CD4-positive, CD25-positive, alpha-beta regulatory T cell (primary cell): ENCODE measurements around the gene CNR2. TPM values are rescaled to one million over a fixed set of nuclear protein-coding genes. Genes with fewer than 3 reads are reported as not detected.

Source experiments
- ATAC-seq, 2 donors: fragments of 150-1000 bp; cut with Tn5 transposase; one replicate each; pipeline ENCODE4 v1.10.0; 2021; ENCODE audit warnings: low read depth in 2 of 2, moderate number of reproducible peaks in 2 of 2, moderate library complexity in 1 of 2
- DNase-seq, 3 donors: peaks; one replicate each; pipeline versions ENCODE4 v3.0.0 to v3.0.0-alpha.2; 2012 to 2022; ENCODE audit warnings: mixed read lengths in 1 of 3
- H3K27ac ChIP-seq: one replicate; pipeline ENCODE4 v1.7.0; 2013; ENCODE audit warnings: mild to moderate bottlenecking, low read length; ENCODE audit not compliant: insufficient read depth, poor library complexity, severe bottlenecking
- H3K27me3 ChIP-seq: one replicate; pipeline ENCODE4 v1.7.0; 2013; ENCODE audit warnings: low read length; ENCODE audit not compliant: control insufficient read depth, insufficient read depth
- H3K36me3 ChIP-seq: one replicate; pipeline ENCODE4 v1.7.0; 2013; ENCODE audit warnings: mild to moderate bottlenecking, low read length, moderate library complexity; ENCODE audit not compliant: control insufficient read depth, insufficient read depth
- H3K4me1 ChIP-seq: 2 replicates; pipeline ENCODE4 v1.7.0; 2013; ENCODE audit warnings: mild to moderate bottlenecking, low read length; ENCODE audit not compliant: insufficient read depth, control insufficient read depth, poor library complexity, severe bottlenecking
- H3K4me3 ChIP-seq: one replicate; pipeline ENCODE4 v1.7.0; 2013; ENCODE audit warnings: low read depth, mild to moderate bottlenecking, low read length, moderate library complexity
- H3K9me3 ChIP-seq, 2 experiments: 1 replicate in 1 of 2; 2 replicates in 1 of 2; pipeline ENCODE4 v1.7.0; 2013; ENCODE audit warnings: low read length in 2 of 2, mild to moderate bottlenecking in 1 of 2, moderate library complexity in 1 of 2; ENCODE audit not compliant: control insufficient read depth in 2 of 2
- H3K27ac Mint-ChIP-seq, 3 donors: one replicate each; pipeline ENCODE4 v1.8.0; 2020 to 2022; ENCODE audit warnings: mild to moderate bottlenecking in 3 of 3, mixed read lengths in 3 of 3, moderate library complexity in 2 of 3
- H3K27me3 Mint-ChIP-seq: one replicate; pipeline ENCODE4 v1.8.0; 2022; ENCODE audit warnings: mild to moderate bottlenecking, mixed read lengths
- H3K36me3 Mint-ChIP-seq: one replicate; pipeline ENCODE4 v1.8.0; 2020; ENCODE audit warnings: mixed read lengths
- H3K4me1 Mint-ChIP-seq, 4 donors: one replicate each; pipeline ENCODE4 v1.8.0; 2020 to 2022; ENCODE audit warnings: mixed read lengths in 4 of 4, mild to moderate bottlenecking in 1 of 4
- H3K4me3 Mint-ChIP-seq, 4 donors: one replicate each; pipeline ENCODE4 v1.8.0; 2020 to 2022; ENCODE audit warnings: mild to moderate bottlenecking in 4 of 4, mixed read lengths in 4 of 4, moderate library complexity in 3 of 4
- H3K9me3 Mint-ChIP-seq, 7 donors: one replicate each; pipeline ENCODE4 v1.8.0; 2020 to 2022; ENCODE audit warnings: mixed read lengths in 7 of 7, mild to moderate bottlenecking in 3 of 7, moderate library complexity in 2 of 7
- polyA plus RNA-seq, 4 donors: library from polyadenylated mRNA; unstranded; fragments of 300-500 nt; fragmentation: Illumina TruSeq; gene quantifications; one replicate each; pipeline ENCODE4 v1.2.3, GENCODE V29; 2021
- total RNA-seq: library from RNA; stranded (reverse); gene quantifications from one replicate; pipeline ENCODE4 v1.2.3, GENCODE V29; 2022

Gene CNR2
- total and polyA plus RNA-seq, 5 donors from 2014 or later, result 0.03 to 0.15 (median 0.05) TPM; not detected in 2

GRCh38 chr1:23914921-23915320 is 1.8 kb upstream of the CNR2 start:
- no peak overlapping the region for H3K4me3 Mint-ChIP-seq
- H3K4me1 Mint-ChIP-seq, result peaks cover 0 to 44% (median 19%) of the 10 kb centered on the region in 4 donors
- Histone ChIP-seq H3K36me3 (no peaks in the 10 kb centered on the region), H3K4me3 (no peak overlapping the region), H3K27me3 (no peaks in the 10 kb centered on the region), H3K9me3 (no peaks in the 10 kb centered on the region), H3K4me1 (peaks cover 19% of the 10 kb centered on the region), H3K27ac (no peak overlapping the region)
- H3K27ac Mint-ChIP-seq, result peak overlapping the region in 1 of 3 donors; percentile 52
- H3K27me3 Mint-ChIP-seq, result peaks cover 5% of the 10 kb centered on the region
- H3K36me3 Mint-ChIP-seq, result no peaks in the 10 kb centered on the region
- H3K9me3 Mint-ChIP-seq, result no peaks in the 10 kb centered on the region
- no peak for DNase-seq
- no peak for ATAC-seq

GRCh38 chr1:23911921-23912320 is 1.2 kb downstream of the CNR2 start:
- H3K36me3 Mint-ChIP-seq, result no peaks in the 10 kb centered on the region
- H3K27ac ChIP-seq, result no peak overlapping the region
- no peaks in the 10 kb centered on the region for H3K27me3 ChIP-seq
- H3K9me3 Mint-ChIP-seq, result no peaks in the 10 kb centered on the region
- peaks cover 24% of the 10 kb centered on the region for H3K4me1 ChIP-seq
- H3K27me3 Mint-ChIP-seq, result peaks cover 10% of the 10 kb centered on the region
- no peaks in the 10 kb centered on the region for H3K9me3 ChIP-seq
- DNase-seq, result no peak
- H3K4me3 ChIP-seq, result no peak overlapping the region
- no peak for ATAC-seq
- H3K36me3 ChIP-seq, result no peaks in the 10 kb centered on the region
- H3K4me1 Mint-ChIP-seq, result peaks cover 0 to 56% (median 23%) of the 10 kb centered on the region in 4 donors
- H3K4me3 Mint-ChIP-seq, result no peak overlapping the region
- H3K27ac Mint-ChIP-seq, result peak overlapping the region in 1 of 3 donors; percentile 79

- Mint-ChIP-seq H3K9me3 (no peaks in the 10 kb centered on the region), H3K27ac (peak overlapping the region in 1 of 3 donors; percentile 46), H3K4me3 (peak overlapping the region in 1 of 4 donors; percentile 74), H3K27me3 (peaks cover 10% of the 10 kb centered on the region), H3K36me3 (no peaks in the 10 kb centered on the region), H3K4me1 (peaks cover 0 to 54% (median 23%) of the 10 kb centered on the region in 4 donors)
- H3K9me3 ChIP-seq, result no peaks in the 10 kb centered on the region
- H3K27ac ChIP-seq, result no peak overlapping the region
- H3K27me3 ChIP-seq, result no peaks in the 10 kb centered on the region
- H3K4me1 ChIP-seq, result peaks cover 24% of the 10 kb centered on the region
- ATAC-seq, result no peak
- H3K36me3 ChIP-seq, result no peaks in the 10 kb centered on the region
- H3K4me3 ChIP-seq, result no peak overlapping the region
- DNase-seq, result peak in 1 of 3 donors; percentile 51
Observed at GRCh38 chr1:23910553-23911246, 2.5 kb downstream of the CNR2 start.

- no peaks in the 10 kb centered on the region for H3K36me3 Mint-ChIP-seq
- Histone ChIP-seq H3K27ac (no peak overlapping the region), H3K36me3 (no peaks in the 10 kb centered on the region), H3K4me3 (no peak overlapping the region), H3K27me3 (no peaks in the 10 kb centered on the region), H3K9me3 (no peaks in the 10 kb centered on the region), H3K4me1 (peaks cover 24% of the 10 kb centered on the region)
- no peak for ATAC-seq
- no peak overlapping the region for H3K4me3 Mint-ChIP-seq
- H3K27me3 Mint-ChIP-seq, result peaks cover 10% of the 10 kb centered on the region
- DNase-seq, result no peak
- H3K4me1 Mint-ChIP-seq, result peaks cover 0 to 54% (median 22%) of the 10 kb centered on the region in 4 donors
- no peaks in the 10 kb centered on the region for H3K9me3 Mint-ChIP-seq
- H3K27ac Mint-ChIP-seq, result peak overlapping the region in 1 of 3 donors; percentile 71
Observed at GRCh38 chr1:23910144-23910543, 3.0 kb downstream of the CNR2 start.

- peak in 1 of 2 donors; percentile 13 for ATAC-seq
- no peaks in the 10 kb centered on the region for H3K9me3 Mint-ChIP-seq
Observed at GRCh38 chr1:23909412-23909811, 3.8 kb downstream of the CNR2 start.

GRCh38 chr1:23908453-23909341 is 4.5 kb downstream of the CNR2 start:
- Mint-ChIP-seq H3K27ac (peak overlapping the region; percentile 38 to 59 (median 40)), H3K27me3 (peaks cover 23% of the 10 kb centered on the region), H3K4me1 (peaks cover 0 to 45% (median 19%) of the 10 kb centered on the region in 4 donors), H3K4me3 (peak overlapping the region in 3 of 4 donors; percentile 52 to 90 (median 56)), H3K9me3 (no peaks in the 10 kb centered on the region), H3K36me3 (no peaks in the 10 kb centered on the region)
- Histone ChIP-seq H3K4me3 (no peak overlapping the region), H3K4me1 (peaks cover 19% of the 10 kb centered on the region), H3K27ac (no peak overlapping the region), H3K9me3 (no peaks in the 10 kb centered on the region), H3K27me3 (peaks cover under 1% of the 10 kb centered on the region), H3K36me3 (no peaks in the 10 kb centered on the region)
- DNase-seq (peak in 1 of 3 donors; percentile 57), ATAC-seq (peak; percentile 42 to 57)

More at GRCh38 chr1:23909412-23909811, 3.8 kb downstream of the CNR2 start:
- Mint-ChIP-seq H3K27ac (peak overlapping the region in 2 of 3 donors; percentile 40 to 67), H3K4me3 (peak overlapping the region in 2 of 4 donors; percentile 52 to 56), H3K27me3 (peaks cover 16% of the 10 kb centered on the region), H3K36me3 (no peaks in the 10 kb centered on the region), H3K4me1 (peaks cover 0 to 49% (median 19%) of the 10 kb centered on the region in 4 donors)
- no peak overlapping the region for H3K27ac ChIP-seq
- H3K4me3 ChIP-seq, result no peak overlapping the region
- H3K27me3 ChIP-seq, result no peaks in the 10 kb centered on the region
- peaks cover 24% of the 10 kb centered on the region for H3K4me1 ChIP-seq
- DNase-seq, result peak in 1 of 3 donors; percentile 16
- H3K9me3 ChIP-seq, result no peaks in the 10 kb centered on the region
- H3K36me3 ChIP-seq, result no peaks in the 10 kb centered on the region

GRCh38 chr1:23906731-23907130 is 6.4 kb downstream of the CNR2 start:
- Mint-ChIP-seq H3K27ac (no peak overlapping the region), H3K4me1 (peaks cover 0 to 29% (median 13%) of the 10 kb centered on the region in 4 donors), H3K36me3 (no peaks in the 10 kb centered on the region), H3K4me3 (no peak overlapping the region), H3K9me3 (no peaks in the 10 kb centered on the region), H3K27me3 (peaks cover 33% of the 10 kb centered on the region)
- Histone ChIP-seq H3K4me3 (no peak overlapping the region), H3K4me1 (peaks cover 14% of the 10 kb centered on the region), H3K36me3 (no peaks in the 10 kb centered on the region), H3K27ac (no peak overlapping the region), H3K9me3 (no peaks in the 10 kb centered on the region), H3K27me3 (peaks cover 3% of the 10 kb centered on the region)
- ATAC-seq (no peak), DNase-seq (no peak)
